ENCODE data around the gene TBC1D30. TPM values are rescaled to one million over a fixed set of nuclear protein-coding genes. Genes with fewer than 3 reads are reported as not detected.
"Not testable (repeated sequence)": the region's sequence is repeated elsewhere in the genome, so short reads cannot be mapped to it uniquely, and the experiment has no call there.

TBC1D30 gene
- total and polyA plus RNA-seq, 3 experiments from 2014 or later = 1.7 TPM; not detected in 1

DNA sequence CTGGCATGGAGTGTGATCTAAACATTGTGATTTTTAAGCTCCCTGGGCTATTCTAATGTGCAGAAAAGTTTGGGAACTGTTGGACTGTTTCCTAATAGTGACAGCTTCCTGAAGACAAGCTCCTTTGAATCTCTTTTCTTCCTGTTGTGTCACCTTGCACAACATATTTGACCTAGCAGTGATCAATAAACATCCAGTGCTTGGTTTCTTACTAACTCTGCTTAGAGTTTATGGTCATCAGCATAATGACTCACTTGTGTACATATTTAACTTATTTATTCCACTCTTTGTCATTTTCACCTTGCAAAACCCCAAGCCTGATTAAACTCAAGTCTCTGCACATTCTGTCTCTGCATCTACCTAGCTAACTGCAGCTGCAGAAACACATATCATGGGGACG lies 27.3 kb upstream of the TBC1D30 start:
- no peak overlapping the region for H3K27ac ChIP-seq (ENCODE audit: low read depth, low read length)
- no peaks in the 10 kb centered on the region for H3K9me3 ChIP-seq (ENCODE audit: low read length)
- no peaks in the 10 kb centered on the region for H3K36me3 ChIP-seq (ENCODE audit: insufficient read depth, low read length)
- CTCF ChIA-PET = interaction anchor here (0.7 to 4.7 kb wide), 6 partner anchors 15 to 946 kb away, joined by 3 to 19 read pairs (median 4); partner anchors contain the start of gene KICS2
- no peaks in the 10 kb centered on the region for H3K9me3 Mint-ChIP-seq
- POLR2A ChIA-PET = interaction anchor here (0.6 kb wide), 1 partner anchor 32 kb away, joined by 3 read pairs; no protein-coding TSS in a partner anchor
- H3K27me3 Mint-ChIP-seq = peaks cover 7 to 36% of the 10 kb centered on the region in 2 donors
- no peak for DNase-seq
- H3K27me3 ChIP-seq (ENCODE audit: insufficient read depth, low read length, poor library complexity, severe bottlenecking) = no peaks in the 10 kb centered on the region
- no peaks in the 10 kb centered on the region for H3K4me1 ChIP-seq (ENCODE audit: insufficient read depth, low read length)
- no peak overlapping the region for H3K27ac Mint-ChIP-seq
- no peak overlapping the region for H3K4me3 Mint-ChIP-seq
- no peaks in the 10 kb centered on the region for H3K36me3 Mint-ChIP-seq
- peaks cover 0 to 3% (median 2%) of the 10 kb centered on the region in 3 donors for H3K4me1 Mint-ChIP-seq
- H3K4me3 ChIP-seq (ENCODE audit: low read length) = no peak overlapping the region

DNA sequence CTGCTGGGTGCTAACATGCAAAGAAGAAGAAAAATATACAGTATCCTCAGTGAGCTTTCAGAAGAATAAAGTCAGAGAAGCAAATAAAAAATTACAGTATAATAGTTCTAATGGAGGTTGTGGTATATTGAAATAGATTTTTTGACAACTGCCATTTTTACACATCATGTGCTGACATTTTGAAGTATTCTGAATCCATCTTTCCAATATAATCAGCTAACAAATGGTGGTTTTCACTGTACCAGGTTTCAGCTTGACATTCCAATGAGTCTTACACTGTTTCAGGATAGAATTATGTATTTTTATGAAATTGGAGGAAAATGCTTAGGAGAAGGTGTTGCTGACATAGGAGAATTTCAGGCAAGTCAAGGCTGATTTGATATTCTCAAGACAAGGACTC lies 26.3 kb upstream of the TBC1D30 start:
- Histone ChIP-seq H3K36me3 (ENCODE audit: insufficient read depth, low read length) (no peaks in the 10 kb centered on the region), H3K27ac (ENCODE audit: low read depth, low read length) (no peak overlapping the region), H3K4me1 (ENCODE audit: insufficient read depth, low read length) (no peaks in the 10 kb centered on the region), H3K27me3 (ENCODE audit: insufficient read depth, low read length, poor library complexity, severe bottlenecking) (no peaks in the 10 kb centered on the region), H3K9me3 (ENCODE audit: low read length) (no peaks in the 10 kb centered on the region), H3K4me3 (ENCODE audit: low read length) (no peak overlapping the region)
- peaks cover 8 to 42% of the 10 kb centered on the region in 2 donors for H3K27me3 Mint-ChIP-seq
- ChIA-PET POLR2A (no interaction called here), CTCF (interaction anchor here (1.1 to 4.7 kb wide), 3 partner anchors 16 to 249 kb away, joined by 3 to 19 read pairs (median 10); no protein-coding TSS in a partner anchor)
- DNase-seq = no peak
- no peaks in the 10 kb centered on the region for H3K36me3 Mint-ChIP-seq
- H3K27ac Mint-ChIP-seq = no peak overlapping the region
- H3K4me1 Mint-ChIP-seq = peaks cover 0 to 7% (median 4%) of the 10 kb centered on the region in 3 donors
- no peak overlapping the region for H3K4me3 Mint-ChIP-seq
- H3K9me3 Mint-ChIP-seq = no peaks in the 10 kb centered on the region

DNA sequence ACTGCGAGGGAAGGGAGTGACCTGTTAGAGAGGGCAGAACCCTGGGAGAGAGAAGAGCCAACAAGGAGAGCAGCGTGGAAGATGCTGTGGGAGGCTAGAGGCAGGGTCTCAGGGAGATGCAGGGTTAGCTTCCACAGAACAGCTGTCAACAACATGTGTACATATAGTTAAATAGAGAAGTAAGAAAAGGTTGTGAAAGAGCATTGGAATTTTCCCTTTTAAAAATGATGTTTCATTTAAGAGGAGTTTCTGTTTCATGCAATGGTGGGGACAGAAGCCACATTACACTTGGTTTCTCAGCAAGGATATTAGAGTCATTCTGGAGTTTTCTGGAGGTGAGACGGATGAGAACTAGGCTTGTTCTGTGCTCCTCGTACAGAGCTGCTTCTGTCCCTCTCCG lies 23.8 kb upstream of the TBC1D30 start:
- Mint-ChIP-seq H3K27me3 (peaks cover 13 to 48% of the 10 kb centered on the region in 2 donors), H3K4me1 (peaks cover 0 to 7% (median 4%) of the 10 kb centered on the region in 3 donors), H3K27ac (no peak overlapping the region), H3K36me3 (no peaks in the 10 kb centered on the region), H3K4me3 (no peak overlapping the region), H3K9me3 (no peaks in the 10 kb centered on the region)
- no peak for DNase-seq
- ChIA-PET POLR2A (no interaction called here), CTCF (interaction anchor here (1.7 kb wide), 1 partner anchor 21 kb away, joined by 4 read pairs; no protein-coding TSS in a partner anchor)
- Histone ChIP-seq H3K9me3 (ENCODE audit: low read length) (no peaks in the 10 kb centered on the region), H3K27me3 (ENCODE audit: insufficient read depth, low read length, poor library complexity, severe bottlenecking) (no peaks in the 10 kb centered on the region), H3K4me3 (ENCODE audit: low read length) (no peak overlapping the region), H3K27ac (ENCODE audit: low read depth, low read length) (no peak overlapping the region), H3K4me1 (ENCODE audit: insufficient read depth, low read length) (no peaks in the 10 kb centered on the region), H3K36me3 (ENCODE audit: insufficient read depth, low read length) (no peaks in the 10 kb centered on the region)

DNA sequence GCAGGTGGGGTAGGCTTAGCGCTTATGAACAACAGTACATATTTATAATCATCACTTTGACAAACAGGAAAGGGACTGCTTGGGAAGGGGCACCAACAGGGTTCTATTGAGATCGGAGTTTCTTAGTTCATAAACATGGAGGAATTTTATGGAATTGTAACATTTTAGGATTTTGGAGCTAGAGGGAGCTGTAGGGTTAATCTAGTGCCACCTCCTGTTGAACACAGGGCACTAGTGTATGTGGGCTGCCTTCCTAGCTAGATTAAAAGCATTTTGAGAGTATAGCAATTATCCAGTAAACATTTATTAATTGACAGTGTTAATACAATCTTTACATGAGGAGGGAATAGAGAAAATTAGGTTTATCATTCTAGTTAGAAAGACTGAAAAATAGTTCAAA lies 23.1 kb upstream of the TBC1D30 start:
- Mint-ChIP-seq H3K4me1 (peaks cover 0 to 7% (median 4%) of the 10 kb centered on the region in 3 donors), H3K9me3 (no peaks in the 10 kb centered on the region), H3K27me3 (peaks cover 13 to 52% of the 10 kb centered on the region in 2 donors), H3K36me3 (no peaks in the 10 kb centered on the region), H3K4me3 (no peak overlapping the region), H3K27ac (peak overlapping the region in 1 of 8 donors; percentile 63)
- no peak overlapping the region for H3K27ac ChIP-seq (ENCODE audit: low read depth, low read length)
- no peaks in the 10 kb centered on the region for H3K27me3 ChIP-seq (ENCODE audit: insufficient read depth, low read length, poor library complexity, severe bottlenecking)
- CTCF ChIA-PET = interaction anchor here (0.6 to 1.7 kb wide), 7 partner anchors 9 to 431 kb away, joined by 3 to 5 read pairs (median 4); no protein-coding TSS in a partner anchor
- POLR2A ChIA-PET = no interaction called here
- no peaks in the 10 kb centered on the region for H3K4me1 ChIP-seq (ENCODE audit: insufficient read depth, low read length)
- DNase-seq = no peak
- no peaks in the 10 kb centered on the region for H3K36me3 ChIP-seq (ENCODE audit: insufficient read depth, low read length)
- H3K4me3 ChIP-seq (ENCODE audit: low read length) = no peak overlapping the region
- no peaks in the 10 kb centered on the region for H3K9me3 ChIP-seq (ENCODE audit: low read length)

DNA sequence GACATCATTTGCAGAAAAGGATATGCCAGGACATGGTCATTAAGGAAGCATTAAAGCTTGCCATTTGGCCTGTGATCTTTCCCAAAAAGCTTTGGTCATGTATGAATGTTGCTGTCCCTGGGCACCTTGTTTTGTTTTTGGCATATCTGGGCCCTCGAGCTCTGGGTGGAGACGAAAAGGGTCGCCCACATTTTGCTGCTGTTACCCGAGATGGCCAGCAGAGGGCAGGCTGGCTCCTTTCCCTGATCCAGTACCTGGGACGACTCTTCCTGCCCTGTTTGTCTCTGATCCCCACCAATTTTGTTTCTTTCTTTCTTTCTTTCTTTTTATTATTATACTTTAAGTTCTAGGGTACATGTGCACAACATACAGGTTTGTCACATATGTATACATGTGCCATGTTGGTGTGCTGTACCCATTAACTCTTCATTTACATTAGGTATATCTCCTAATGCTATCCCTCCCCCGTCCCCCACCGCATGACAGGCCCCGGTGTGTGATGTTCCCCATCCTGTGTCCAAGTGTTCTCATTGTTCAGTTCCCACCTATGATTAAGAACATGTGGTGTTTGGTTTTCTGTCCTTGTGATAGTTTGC lies 22.2 kb upstream of the TBC1D30 start:
- H3K4me3 Mint-ChIP-seq; H3K27ac ChIP-seq (ENCODE audit: low read depth, low read length); H3K4me1 ChIP-seq (ENCODE audit: insufficient read depth, low read length); H3K9me3 ChIP-seq (ENCODE audit: low read length); H3K36me3 Mint-ChIP-seq; POLR2A ChIA-PET; H3K4me1 Mint-ChIP-seq; H3K4me3 ChIP-seq (ENCODE audit: low read length); H3K36me3 ChIP-seq (ENCODE audit: insufficient read depth, low read length); H3K27me3 ChIP-seq (ENCODE audit: insufficient read depth, low read length, poor library complexity, severe bottlenecking); H3K27ac Mint-ChIP-seq; H3K9me3 Mint-ChIP-seq: not testable (repeated sequence)
- DNase-seq = peak; percentile 25 to 63 (median 37)
- CTCF ChIA-PET = interaction anchor here (0.6 to 1.7 kb wide), 8 partner anchors 10 to 430 kb away, joined by 3 to 5 read pairs (median 4); no protein-coding TSS in a partner anchor
- H3K27me3 Mint-ChIP-seq = peaks cover 15 to 61% of the 10 kb centered on the region in 2 donors

DNA sequence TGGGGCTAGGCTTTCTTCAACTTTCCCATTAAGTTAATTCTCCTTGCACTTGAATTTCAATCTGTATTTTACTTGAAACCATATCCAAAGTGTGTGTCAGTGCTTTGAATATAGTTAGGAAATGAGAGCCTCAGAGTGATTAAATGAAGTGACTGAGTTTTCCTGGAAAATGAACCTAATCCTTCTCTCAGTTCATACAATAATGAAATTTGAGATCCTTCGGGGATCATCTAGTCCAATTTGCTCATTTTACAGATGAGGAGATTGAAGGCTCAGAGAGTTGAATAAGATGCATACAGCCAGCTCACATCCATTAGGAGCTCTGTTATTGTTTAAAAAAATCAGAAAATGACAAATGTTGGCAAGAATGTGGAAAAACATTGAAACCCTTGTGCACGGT lies 18.3 kb upstream of the TBC1D30 start:
- no peak overlapping the region for H3K27ac ChIP-seq (ENCODE audit: low read depth, low read length)

DNA sequence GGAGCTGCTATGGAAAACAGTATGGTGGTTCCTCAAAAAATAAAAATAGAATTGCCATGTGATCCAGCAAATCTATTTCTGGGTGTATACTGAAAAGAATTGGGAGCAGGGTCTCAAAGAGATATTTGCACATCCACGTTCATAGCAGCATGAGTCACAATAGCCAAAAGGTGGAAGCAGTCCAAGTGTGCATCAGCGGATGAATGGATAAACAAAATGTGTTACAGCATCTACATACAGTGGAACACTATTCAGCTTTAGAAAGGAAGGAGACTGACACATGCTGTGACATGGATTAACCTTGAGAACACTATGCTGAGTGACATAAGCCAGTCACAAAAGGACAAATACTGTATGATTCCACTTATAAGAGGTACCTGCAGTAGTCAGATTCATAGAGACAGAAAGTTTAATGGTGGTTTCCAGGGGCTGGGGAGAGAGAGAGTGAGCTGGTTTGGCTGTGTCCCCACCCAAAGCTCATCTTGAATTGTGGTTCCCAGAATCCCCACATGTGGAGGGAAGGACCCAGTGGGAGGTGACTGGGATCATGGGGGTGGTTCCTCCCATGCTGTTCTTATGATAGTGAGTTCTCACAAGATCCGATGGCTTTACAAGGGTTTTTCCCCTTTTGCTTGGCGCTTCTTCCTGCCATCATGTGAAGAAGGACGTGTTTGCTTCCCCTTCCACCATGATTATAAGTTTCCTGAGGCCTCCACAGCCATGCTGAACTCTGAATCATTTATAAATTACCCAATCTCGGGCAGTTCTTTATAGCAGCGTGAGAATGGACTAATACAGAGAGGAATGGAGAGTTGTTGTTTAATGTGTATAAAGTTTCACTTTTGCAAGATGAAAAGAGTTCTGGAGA lies 17.6 kb upstream of the TBC1D30 start:
- no peaks in the 10 kb centered on the region for H3K9me3 Mint-ChIP-seq
- H3K4me1 ChIP-seq (ENCODE audit: insufficient read depth, low read length) = no peaks in the 10 kb centered on the region
- no peak overlapping the region for H3K27ac ChIP-seq (ENCODE audit: low read depth, low read length)
- H3K36me3 Mint-ChIP-seq = peaks cover 0 to 4% (median 1%) of the 10 kb centered on the region in 3 donors
- ChIA-PET CTCF (no interaction called here), POLR2A (no interaction called here)
- no peaks in the 10 kb centered on the region for H3K9me3 ChIP-seq (ENCODE audit: low read length)
- peaks cover 16 to 71% of the 10 kb centered on the region in 2 donors for H3K27me3 Mint-ChIP-seq
- peaks cover 5% of the 10 kb centered on the region for H3K27me3 ChIP-seq (ENCODE audit: insufficient read depth, low read length, poor library complexity, severe bottlenecking)
- H3K27ac Mint-ChIP-seq = no peak overlapping the region
- no peak for DNase-seq
- H3K4me1 Mint-ChIP-seq = peaks cover 4 to 5% (median 4%) of the 10 kb centered on the region in 3 donors
- H3K4me3 ChIP-seq (ENCODE audit: low read length) = no peak overlapping the region
- H3K4me3 Mint-ChIP-seq = no peak overlapping the region
- H3K36me3 ChIP-seq (ENCODE audit: insufficient read depth, low read length) = no peaks in the 10 kb centered on the region

More for the DNA sequence above, 18.3 kb upstream of the TBC1D30 start:
- Mint-ChIP-seq H3K4me1 (peaks cover 4 to 5% (median 4%) of the 10 kb centered on the region in 3 donors), H3K36me3 (peaks cover 0 to 4% (median 1%) of the 10 kb centered on the region in 3 donors), H3K27ac (no peak overlapping the region), H3K4me3 (no peak overlapping the region), H3K9me3 (no peaks in the 10 kb centered on the region), H3K27me3 (peaks cover 16 to 68% of the 10 kb centered on the region in 2 donors)
- POLR2A ChIA-PET = no interaction called here
- Histone ChIP-seq H3K36me3 (ENCODE audit: insufficient read depth, low read length) (no peaks in the 10 kb centered on the region), H3K27me3 (ENCODE audit: insufficient read depth, low read length, poor library complexity, severe bottlenecking) (peaks cover 5% of the 10 kb centered on the region), H3K4me1 (ENCODE audit: insufficient read depth, low read length) (no peaks in the 10 kb centered on the region), H3K4me3 (ENCODE audit: low read length) (no peak overlapping the region), H3K9me3 (ENCODE audit: low read length) (no peaks in the 10 kb centered on the region)
- DNase-seq = no peak
- CTCF ChIA-PET = no interaction called here

DNA sequence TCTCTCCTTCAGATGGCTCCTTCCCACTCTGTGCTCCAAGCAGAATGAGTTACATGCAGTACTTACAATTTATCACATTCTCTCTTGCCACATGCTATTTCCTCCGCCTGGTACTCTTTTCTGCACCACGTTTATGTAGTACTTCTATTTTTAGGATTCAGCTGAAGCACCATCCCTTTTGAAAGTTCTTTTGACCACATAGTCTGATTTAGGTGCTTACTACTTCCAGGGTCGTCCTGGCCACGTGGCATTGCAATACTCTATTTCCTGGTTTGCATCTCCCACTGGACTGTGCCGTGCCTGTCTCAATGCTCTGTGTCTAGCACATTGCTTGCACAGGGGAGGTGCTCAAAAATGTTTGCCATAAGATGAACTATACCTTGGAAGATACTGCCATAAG lies 16.3 kb upstream of the TBC1D30 start:
- Mint-ChIP-seq H3K27me3 (peaks cover 19 to 68% of the 10 kb centered on the region in 2 donors), H3K27ac (no peak overlapping the region), H3K36me3 (peaks cover 0 to 4% (median 1%) of the 10 kb centered on the region in 3 donors), H3K4me1 (peaks cover 0 to 4% (median 0%) of the 10 kb centered on the region in 3 donors), H3K9me3 (no peaks in the 10 kb centered on the region), H3K4me3 (no peak overlapping the region)
- peaks cover 5% of the 10 kb centered on the region for H3K27me3 ChIP-seq (ENCODE audit: insufficient read depth, low read length, poor library complexity, severe bottlenecking)
- H3K9me3 ChIP-seq (ENCODE audit: low read length) = no peaks in the 10 kb centered on the region
- no peaks in the 10 kb centered on the region for H3K36me3 ChIP-seq (ENCODE audit: insufficient read depth, low read length)
- ChIA-PET POLR2A (no interaction called here), CTCF (interaction anchor here (0.6 kb wide), 1 partner anchor 11 kb away, joined by 3 read pairs; no protein-coding TSS in a partner anchor)
- H3K4me3 ChIP-seq (ENCODE audit: low read length) = no peak overlapping the region
- no peak overlapping the region for H3K27ac ChIP-seq (ENCODE audit: low read depth, low read length)
- H3K4me1 ChIP-seq (ENCODE audit: insufficient read depth, low read length) = no peaks in the 10 kb centered on the region
- no peak for DNase-seq
